ENCODE data around the gene FTL.

Gene FTL

DNA sequence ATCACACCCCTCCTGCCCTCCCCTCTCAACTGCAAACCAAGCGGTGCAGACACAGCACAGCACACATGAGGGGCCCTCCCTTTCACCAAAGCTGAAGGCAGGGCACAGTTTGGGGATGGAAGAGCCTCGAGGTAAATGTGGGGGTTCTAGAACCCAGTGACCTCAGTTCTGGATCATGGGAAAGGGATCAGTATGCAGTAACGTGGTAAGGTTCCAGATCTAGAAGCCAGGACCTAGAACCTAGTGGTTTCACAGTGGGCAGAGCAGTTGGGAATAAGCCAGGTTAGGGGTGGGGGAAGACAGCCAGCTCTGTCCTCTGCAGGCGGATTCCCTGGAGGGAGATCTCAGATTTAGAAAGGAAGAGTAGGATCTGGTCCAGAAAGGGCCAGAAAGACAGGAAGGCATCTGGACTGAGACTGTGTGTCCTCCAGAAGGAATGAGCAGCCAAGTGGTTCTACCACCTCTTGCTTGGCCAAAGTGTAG, 3.1 kb downstream of the FTL start:
- H3K27ac ChIP-seq (replicated peaks), result peak overlapping the region; percentile 91
- no peak for DNase-seq (ENCODE audit: low read depth in 1 of 2, low spot score in 1 of 2)
- TF ChIP-seq, protein P1, sequence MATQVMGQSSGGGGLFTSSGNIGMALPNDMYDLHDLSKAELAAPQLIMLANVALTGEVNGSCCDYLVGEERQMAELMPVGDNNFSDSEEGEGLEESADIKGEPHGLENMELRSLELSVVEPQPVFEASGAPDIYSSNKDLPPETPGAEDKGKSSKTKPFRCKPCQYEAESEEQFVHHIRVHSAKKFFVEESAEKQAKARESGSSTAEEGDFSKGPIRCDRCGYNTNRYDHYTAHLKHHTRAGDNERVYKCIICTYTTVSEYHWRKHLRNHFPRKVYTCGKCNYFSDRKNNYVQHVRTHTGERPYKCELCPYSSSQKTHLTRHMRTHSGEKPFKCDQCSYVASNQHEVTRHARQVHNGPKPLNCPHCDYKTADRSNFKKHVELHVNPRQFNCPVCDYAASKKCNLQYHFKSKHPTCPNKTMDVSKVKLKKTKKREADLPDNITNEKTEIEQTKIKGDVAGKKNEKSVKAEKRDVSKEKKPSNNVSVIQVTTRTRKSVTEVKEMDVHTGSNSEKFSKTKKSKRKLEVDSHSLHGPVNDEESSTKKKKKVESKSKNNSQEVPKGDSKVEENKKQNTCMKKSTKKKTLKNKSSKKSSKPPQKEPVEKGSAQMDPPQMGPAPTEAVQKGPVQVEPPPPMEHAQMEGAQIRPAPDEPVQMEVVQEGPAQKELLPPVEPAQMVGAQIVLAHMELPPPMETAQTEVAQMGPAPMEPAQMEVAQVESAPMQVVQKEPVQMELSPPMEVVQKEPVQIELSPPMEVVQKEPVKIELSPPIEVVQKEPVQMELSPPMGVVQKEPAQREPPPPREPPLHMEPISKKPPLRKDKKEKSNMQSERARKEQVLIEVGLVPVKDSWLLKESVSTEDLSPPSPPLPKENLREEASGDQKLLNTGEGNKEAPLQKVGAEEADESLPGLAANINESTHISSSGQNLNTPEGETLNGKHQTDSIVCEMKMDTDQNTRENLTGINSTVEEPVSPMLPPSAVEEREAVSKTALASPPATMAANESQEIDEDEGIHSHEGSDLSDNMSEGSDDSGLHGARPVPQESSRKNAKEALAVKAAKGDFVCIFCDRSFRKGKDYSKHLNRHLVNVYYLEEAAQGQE (IDR thresholded peaks at IDR 0.05; ENCODE audit: insufficient replicate concordance, low read depth), result no peak
- TF ChIP-seq, protein P2, sequence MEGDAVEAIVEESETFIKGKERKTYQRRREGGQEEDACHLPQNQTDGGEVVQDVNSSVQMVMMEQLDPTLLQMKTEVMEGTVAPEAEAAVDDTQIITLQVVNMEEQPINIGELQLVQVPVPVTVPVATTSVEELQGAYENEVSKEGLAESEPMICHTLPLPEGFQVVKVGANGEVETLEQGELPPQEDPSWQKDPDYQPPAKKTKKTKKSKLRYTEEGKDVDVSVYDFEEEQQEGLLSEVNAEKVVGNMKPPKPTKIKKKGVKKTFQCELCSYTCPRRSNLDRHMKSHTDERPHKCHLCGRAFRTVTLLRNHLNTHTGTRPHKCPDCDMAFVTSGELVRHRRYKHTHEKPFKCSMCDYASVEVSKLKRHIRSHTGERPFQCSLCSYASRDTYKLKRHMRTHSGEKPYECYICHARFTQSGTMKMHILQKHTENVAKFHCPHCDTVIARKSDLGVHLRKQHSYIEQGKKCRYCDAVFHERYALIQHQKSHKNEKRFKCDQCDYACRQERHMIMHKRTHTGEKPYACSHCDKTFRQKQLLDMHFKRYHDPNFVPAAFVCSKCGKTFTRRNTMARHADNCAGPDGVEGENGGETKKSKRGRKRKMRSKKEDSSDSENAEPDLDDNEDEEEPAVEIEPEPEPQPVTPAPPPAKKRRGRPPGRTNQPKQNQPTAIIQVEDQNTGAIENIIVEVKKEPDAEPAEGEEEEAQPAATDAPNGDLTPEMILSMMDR (IDR thresholded peaks at IDR 0.05; ENCODE audit: insufficient read depth, low read length), result no peak
- no peak for TF ChIP-seq POLR2AphosphoS5 (IDR thresholded peaks at IDR 0.05; ENCODE audit: low read depth)
- no peak for TF ChIP-seq SPI1 (IDR thresholded peaks at IDR 0.05; ENCODE audit: borderline replicate concordance, low read depth)
- TF ChIP-seq GABPA (IDR thresholded peaks at IDR 0.05; ENCODE audit: low read depth), result no peak
- H3K4me3 ChIP-seq (replicated peaks; ENCODE audit: insufficient read depth, low read length), result no peak overlapping the region
- H3K27me3 ChIP-seq (ENCODE audit: insufficient read depth, poor library complexity, severe bottlenecking), result no peaks in the 10 kb centered on the region

DNA sequence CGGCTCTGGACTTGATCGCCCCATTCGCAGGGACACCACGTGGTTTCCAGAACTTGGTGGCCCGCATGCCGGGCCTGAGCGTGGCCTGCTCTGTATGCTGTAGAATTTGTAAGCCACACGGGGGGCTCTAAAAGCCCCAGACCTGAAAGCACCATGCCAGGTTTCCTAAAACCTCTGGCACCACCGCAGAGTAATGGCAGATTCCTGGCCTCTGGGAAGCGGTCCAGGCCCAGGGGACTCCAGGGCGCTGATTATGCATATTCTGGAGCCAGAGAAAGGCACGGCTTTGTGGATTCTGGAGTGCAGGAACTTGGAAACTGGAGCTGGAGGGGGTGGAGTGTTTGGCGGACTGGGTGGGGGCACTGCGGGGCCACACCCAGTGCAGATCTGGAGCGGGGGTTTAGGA, 3.7 kb downstream of the FTL start:
- Histone ChIP-seq H3K27ac (replicated peaks) (no peak overlapping the region), H3K27me3 (ENCODE audit: insufficient read depth, poor library complexity, severe bottlenecking) (no peaks in the 10 kb centered on the region), H3K4me3 (replicated peaks; ENCODE audit: insufficient read depth, low read length) (no peak overlapping the region)
- DNase-seq (ENCODE audit: low read depth in 1 of 2, low spot score in 1 of 2), result no peak
- TF ChIP-seq GABPA (IDR thresholded peaks at IDR 0.05; ENCODE audit: low read depth) (no peak), SPI1 (IDR thresholded peaks at IDR 0.05; ENCODE audit: borderline replicate concordance, low read depth) (no peak), POLR2AphosphoS5 (IDR thresholded peaks at IDR 0.05; ENCODE audit: low read depth) (no peak)
- TF ChIP-seq, protein P1 (IDR thresholded peaks at IDR 0.05; ENCODE audit: insufficient replicate concordance, low read depth), result no peak
- TF ChIP-seq, protein P2 (IDR thresholded peaks at IDR 0.05; ENCODE audit: insufficient read depth, low read length), result no peak

DNA sequence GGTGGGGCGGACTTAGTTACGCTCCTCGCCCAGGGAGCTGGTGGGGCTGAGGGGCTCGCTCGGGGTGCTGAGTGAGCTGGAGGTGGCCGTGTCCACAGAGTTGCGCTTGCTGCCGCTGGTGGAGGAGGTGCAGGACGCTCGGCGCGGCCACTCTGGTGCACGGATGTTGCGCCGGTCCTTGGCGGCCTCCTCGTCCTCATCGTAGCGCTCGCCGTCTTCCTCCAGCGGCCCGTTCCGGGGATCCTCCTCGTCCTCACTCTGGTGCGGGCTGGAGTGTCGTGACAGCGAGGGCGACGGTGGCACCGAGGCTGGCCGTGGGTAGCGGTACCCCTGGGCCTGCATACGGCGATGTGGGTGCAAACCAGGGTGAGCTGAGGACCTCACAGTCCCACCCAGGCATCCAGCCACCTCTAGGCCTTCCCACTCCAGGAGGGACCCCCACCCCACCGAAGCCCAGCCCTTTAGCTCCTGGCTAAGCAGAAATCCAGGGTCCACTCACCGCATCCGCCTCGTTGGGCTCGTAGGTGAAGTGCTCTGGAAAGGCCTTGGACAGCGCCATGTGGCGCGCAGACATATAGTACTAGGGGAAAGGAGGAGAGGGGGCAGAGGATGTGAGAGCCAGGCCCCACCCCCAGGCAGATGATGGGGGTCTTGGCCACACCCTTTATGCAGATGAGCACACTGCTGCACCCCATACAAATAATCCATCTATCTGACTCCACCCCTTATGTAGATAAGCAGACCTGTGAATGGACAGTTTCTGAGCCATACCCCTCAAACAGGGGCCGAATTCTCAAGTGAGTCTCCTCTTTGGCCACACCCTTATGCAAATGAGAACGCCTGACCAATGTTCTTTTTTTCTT, 4.4 kb downstream of the FTL start:
- Histone ChIP-seq H3K4me3 (replicated peaks; ENCODE audit: insufficient read depth, low read length) (no peak overlapping the region), H3K27me3 (ENCODE audit: insufficient read depth, poor library complexity, severe bottlenecking) (no peaks in the 10 kb centered on the region), H3K27ac (replicated peaks) (no peak overlapping the region)
- DNase-seq (ENCODE audit: low read depth in 1 of 2, low spot score in 1 of 2), result no peak
- no peak for TF ChIP-seq POLR2AphosphoS5 (IDR thresholded peaks at IDR 0.05; ENCODE audit: low read depth)
- no peak for TF ChIP-seq GABPA (IDR thresholded peaks at IDR 0.05; ENCODE audit: low read depth)
- TF ChIP-seq, protein P2 (IDR thresholded peaks at IDR 0.05; ENCODE audit: insufficient read depth, low read length), result no peak
- TF ChIP-seq SPI1 (IDR thresholded peaks at IDR 0.05; ENCODE audit: borderline replicate concordance, low read depth), result no peak
- TF ChIP-seq, protein P1 (IDR thresholded peaks at IDR 0.05; ENCODE audit: insufficient replicate concordance, low read depth), result no peak
